Suprapubic skin (tissue), 4 donors: ENCODE data around the gene ABCC1.

Experiments used
- CTCF ChIP-seq, 2 donors: fragments of 200-600 bp in 1 of 2; fragments of 450-650 bp in 1 of 2; sonication (generic) in 1 of 2; IDR thresholded peaks; one replicate each; pipeline ENCODE4 v1.5.1; 2016 to 2019; ENCODE audit warnings: antibody characterized with exemption in 2 of 2, mild to moderate bottlenecking in 1 of 2, moderate library complexity in 1 of 2
- EP300 ChIP-seq: sonication (generic); formaldehyde crosslinking; IDR thresholded peaks from one replicate; pipeline ENCODE4 v1.6.1; 2017; ENCODE audit warnings: antibody characterized with exemption
- POLR2A ChIP-seq, 2 donors: fragments of 450-650 bp; IDR thresholded peaks; one replicate each; pipeline ENCODE4 v1.6.1; 2017; ENCODE audit warnings: antibody characterized with exemption in 2 of 2, mild to moderate bottlenecking in 2 of 2, moderate library complexity in 2 of 2
- POLR2AphosphoS5 ChIP-seq, 3 donors: sonication (generic); formaldehyde crosslinking; IDR thresholded peaks; one replicate each; pipeline ENCODE4 v1.6.1; 2017; ENCODE audit warnings: antibody characterized with exemption in 3 of 3

DNA sequence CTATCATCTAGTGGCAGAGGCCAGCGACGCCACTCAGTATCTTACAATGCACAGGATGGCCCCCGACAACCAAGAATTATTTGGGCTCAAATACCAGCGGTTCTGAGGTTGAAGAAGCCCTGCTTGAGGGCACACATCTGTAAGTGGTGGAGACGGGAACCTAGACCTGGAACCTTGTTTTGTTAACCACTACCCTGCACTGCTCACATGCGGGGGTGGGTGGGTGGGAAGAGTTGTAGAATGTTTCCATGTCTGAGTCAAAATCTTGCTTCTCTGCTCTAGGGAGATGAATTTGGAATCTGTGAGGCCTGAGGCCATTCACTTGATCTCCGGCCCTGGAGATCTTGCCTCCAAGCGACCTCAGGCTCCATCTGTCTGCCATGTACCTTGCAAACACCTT is 44.1 kb downstream of the ABCC1 start:
- TF ChIP-seq CTCF (IDR thresholded peaks at IDR 0.05) = no peak
- no peak for TF ChIP-seq EP300
- no peak for TF ChIP-seq POLR2AphosphoS5 (IDR thresholded peaks at IDR 0.05)
- no peak for TF ChIP-seq POLR2A (IDR thresholded peaks at IDR 0.05)
